ENCODE measurements around the gene RNF183.
"Not testable (repeated sequence)": the region's sequence is repeated elsewhere in the genome, so short reads cannot be mapped to it uniquely, and the experiment has no call there.

RNF183 gene

GRCh38 chr9:113269871-113270270 is 33.3 kb downstream of the RNF183 start:
- no peak for DNase-seq

- DNase-seq = peak; percentile 13
Observed at GRCh38 chr9:113269355-113269754, 33.8 kb downstream of the RNF183 start.

- no peak for DNase-seq
Observed at GRCh38 chr9:113267911-113268566, 35.1 kb downstream of the RNF183 start.

DNA sequence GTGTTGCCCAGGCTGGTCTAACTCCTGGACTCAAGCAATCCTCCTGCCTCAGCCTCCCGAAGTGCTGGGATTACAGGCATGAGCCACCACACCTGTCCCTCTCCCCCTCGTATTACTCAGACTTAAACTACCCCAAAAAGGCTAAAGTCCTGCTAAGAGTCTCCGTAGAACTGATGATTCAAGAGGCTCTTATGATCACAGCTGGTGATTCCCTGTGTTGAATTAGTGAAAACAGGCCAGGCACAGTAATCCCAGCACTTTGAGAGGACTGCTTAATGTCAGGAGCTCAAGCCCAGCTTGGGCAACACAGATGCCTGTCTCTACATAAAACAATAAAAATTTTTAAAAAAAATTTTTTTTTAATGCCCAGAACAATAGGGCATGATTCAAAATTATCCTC is 37.0 kb downstream of the RNF183 start:
- DNase-seq = no peak

GRCh38 chr9:113261917-113262671 is 41.1 kb downstream of the RNF183 start:
- no peak for DNase-seq

DNA sequence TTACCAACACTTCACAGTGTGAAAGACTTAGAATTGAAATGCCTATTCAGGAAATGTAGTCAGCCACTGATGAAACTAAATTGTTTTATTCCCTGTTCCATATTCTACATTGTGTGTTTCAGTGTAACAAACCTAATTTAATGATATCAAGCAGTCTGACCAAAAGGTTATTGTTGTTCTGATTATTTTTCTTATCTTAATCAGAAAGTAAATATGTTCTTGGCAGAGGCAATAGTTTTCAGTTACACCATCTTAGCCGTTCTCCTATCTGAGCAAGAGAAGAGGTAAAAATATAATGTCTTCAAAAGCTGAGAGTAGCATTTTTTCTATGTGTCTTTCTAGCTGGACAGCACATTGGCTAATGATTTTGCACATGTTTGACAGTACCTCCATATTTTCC is 44.9 kb downstream of the RNF183 start:
- no peak for DNase-seq

- DNase-seq = no peak
Observed at GRCh38 chr9:113257863-113258262, 45.3 kb downstream of the RNF183 start.

DNA sequence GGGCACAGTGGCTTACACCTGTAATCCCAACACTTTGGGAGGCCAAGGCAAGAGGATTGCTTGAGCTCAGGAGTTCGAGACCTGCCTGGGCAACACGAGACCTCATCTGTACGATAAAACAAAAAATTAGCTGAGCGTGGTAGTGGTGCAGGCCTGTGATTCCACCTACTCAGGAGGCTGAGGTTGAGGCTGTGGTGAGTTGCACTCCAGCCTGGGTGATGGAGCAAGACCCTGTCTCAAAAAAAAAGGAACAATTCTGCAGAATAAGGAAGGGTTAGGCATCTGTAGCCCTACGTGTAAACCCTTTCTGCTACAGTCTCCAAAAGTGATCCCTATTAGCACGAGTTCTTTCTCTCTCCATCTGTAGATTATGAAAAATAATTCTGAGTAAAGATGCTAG is 47.7 kb downstream of the RNF183 start:
- no peak for DNase-seq

- DNase-seq = no peak
Observed at GRCh38 chr9:113254991-113255390, 48.2 kb downstream of the RNF183 start.

DNA sequence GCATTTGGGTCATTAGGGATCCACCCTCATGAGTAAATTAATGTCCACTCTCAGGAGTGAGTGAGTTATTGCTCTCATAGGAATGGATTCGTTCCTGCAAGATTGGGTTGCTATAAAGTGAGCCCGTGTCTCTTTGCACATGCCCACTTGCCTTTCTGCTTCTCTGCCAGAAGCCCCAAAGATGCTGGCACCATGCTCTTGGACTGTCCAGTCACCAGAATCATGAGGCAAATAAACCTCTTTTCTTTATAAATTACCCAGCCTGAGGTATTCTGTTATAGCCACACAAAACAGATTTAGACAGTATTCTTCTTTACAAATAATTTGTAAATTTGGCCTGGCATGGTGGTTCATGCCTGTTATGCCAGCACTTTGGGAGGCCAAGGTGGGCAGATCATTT is 52.4 kb downstream of the RNF183 start:
- no peak for DNase-seq

- DNase-seq = not testable (repeated sequence)
Observed at GRCh38 chr9:113249661-113250060, 53.5 kb downstream of the RNF183 start.

DNA sequence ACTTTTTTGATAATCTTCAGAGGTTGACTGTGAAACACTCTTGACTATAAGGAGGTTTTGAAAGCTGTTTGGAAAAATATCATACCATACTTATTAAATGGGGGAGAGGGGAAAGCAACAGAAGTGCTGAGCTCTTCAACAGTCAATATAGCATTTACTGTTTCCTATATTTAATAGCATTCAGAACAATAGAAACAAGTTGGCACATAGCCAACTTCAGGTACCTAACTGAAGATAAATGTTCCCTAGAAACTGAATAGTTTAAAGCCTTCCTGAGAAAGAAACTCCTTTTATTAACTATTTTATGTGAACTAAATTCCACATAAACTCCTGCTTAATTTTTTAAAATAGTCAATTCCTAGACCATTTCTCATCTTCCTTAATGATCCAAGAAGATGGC is 55.5 kb downstream of the RNF183 start:
- DNase-seq = no peak
